AG10803 (cell line): ENCODE data around the gene MAN1A1.

Experiments
- DNase-seq: peaks from one replicate; pipeline ENCODE4 v3.0.0; 2010; ENCODE audit warnings: low read depth
- H3K4me3 ChIP-seq: 2 replicates; pipeline ENCODE4 v1.5.1; 2011; ENCODE audit warnings: mild to moderate bottlenecking, low read length, control low read depth
- TF ChIP-seq, protein P1 (sequence below): conservative IDR thresholded peaks from 2 replicates; pipeline ENCODE4 v1.5.1; 2011; ENCODE audit warnings: mild to moderate bottlenecking, low read length, control low read depth, inconsistent platforms

The MAN1A1 gene

DNA sequence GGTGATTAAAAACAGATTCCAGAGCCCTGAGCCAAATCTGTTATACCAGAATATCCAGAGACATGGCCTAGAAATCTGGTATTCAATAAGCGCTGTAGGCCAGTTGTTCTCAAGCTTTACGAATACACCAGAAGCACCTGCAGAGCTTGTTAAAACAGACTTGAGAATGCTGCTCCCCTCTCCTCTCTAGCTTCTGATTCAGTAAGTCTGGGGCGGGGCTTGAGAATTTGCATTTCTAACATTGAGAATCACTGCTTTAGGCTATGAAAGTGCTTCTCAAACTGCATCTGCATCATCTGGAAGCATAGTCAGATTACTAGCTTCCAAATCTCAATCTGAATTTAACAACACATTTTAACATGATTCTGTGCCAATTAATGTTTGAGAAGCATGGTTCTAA, 20.5 kb upstream of the MAN1A1 start:
- TF ChIP-seq, protein P1, sequence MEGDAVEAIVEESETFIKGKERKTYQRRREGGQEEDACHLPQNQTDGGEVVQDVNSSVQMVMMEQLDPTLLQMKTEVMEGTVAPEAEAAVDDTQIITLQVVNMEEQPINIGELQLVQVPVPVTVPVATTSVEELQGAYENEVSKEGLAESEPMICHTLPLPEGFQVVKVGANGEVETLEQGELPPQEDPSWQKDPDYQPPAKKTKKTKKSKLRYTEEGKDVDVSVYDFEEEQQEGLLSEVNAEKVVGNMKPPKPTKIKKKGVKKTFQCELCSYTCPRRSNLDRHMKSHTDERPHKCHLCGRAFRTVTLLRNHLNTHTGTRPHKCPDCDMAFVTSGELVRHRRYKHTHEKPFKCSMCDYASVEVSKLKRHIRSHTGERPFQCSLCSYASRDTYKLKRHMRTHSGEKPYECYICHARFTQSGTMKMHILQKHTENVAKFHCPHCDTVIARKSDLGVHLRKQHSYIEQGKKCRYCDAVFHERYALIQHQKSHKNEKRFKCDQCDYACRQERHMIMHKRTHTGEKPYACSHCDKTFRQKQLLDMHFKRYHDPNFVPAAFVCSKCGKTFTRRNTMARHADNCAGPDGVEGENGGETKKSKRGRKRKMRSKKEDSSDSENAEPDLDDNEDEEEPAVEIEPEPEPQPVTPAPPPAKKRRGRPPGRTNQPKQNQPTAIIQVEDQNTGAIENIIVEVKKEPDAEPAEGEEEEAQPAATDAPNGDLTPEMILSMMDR, result no peak
- no peak overlapping the region for H3K4me3 ChIP-seq
- no peak for DNase-seq

- H3K4me3 ChIP-seq, result no peak overlapping the region
- TF ChIP-seq, protein P1, result no peak
- no peak for DNase-seq
Observed at GRCh38 chr6:119368921-119369320, 19.4 kb upstream of the MAN1A1 start.

DNA sequence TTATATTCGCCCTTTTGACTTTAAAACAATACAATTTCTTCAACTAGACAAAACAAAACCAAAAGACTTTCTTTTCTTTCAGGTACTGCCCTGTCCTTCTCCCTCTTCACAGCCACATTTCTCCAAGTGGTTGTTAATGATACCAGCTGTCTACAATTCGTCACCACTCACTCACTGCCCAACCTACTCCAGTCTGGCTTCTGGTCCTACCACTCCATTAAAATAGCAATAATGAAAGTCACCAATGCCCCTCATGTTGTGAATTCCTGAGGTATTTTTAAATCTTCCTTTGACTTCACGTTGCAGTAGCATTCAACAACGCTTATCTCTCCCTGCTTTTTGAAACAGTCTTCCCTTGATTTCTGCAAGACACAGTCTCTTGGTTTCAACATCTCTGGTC, 11.6 kb upstream of the MAN1A1 start:
- TF ChIP-seq, protein P1, result no peak
- no peak for DNase-seq
- H3K4me3 ChIP-seq, result no peak overlapping the region

GRCh38 chr6:119360262-119360915, 10.8 kb upstream of the MAN1A1 start:
- no peak for DNase-seq
- H3K4me3 ChIP-seq, result no peak overlapping the region
- TF ChIP-seq, protein P1, result no peak

GRCh38 chr6:119355890-119356289, 6.3 kb upstream of the MAN1A1 start:
- no peak overlapping the region for H3K4me3 ChIP-seq
- DNase-seq, result no peak
- TF ChIP-seq, protein P1, result no peak

DNA sequence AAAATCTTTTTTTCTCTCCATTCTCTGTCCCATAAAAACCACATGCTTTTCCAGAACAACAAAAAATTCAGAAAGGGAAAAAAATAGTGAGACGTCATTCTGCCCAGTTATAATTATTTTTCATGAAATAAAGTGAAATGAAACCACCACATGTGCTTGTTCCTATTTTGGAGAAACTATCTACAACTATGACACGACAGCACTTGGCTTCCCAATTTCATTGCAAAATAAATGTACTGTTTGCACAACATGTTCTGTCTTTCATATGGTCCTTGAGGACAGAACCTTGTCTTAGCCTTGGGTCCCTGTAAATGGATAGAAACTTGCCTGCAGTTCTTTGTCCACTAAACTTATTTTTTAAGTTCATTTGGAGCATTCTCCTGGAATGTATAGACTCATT, 5.6 kb upstream of the MAN1A1 start:
- TF ChIP-seq, protein P1, result no peak
- peak; percentile 53 for DNase-seq
- H3K4me3 ChIP-seq, result no peak overlapping the region

GRCh38 chr6:119353696-119354095, 4.1 kb upstream of the MAN1A1 start:
- H3K4me3 ChIP-seq, result no peak overlapping the region
- DNase-seq, result no peak
- TF ChIP-seq, protein P1, result no peak
